ENCODE data around the gene SP5. TPM values are rescaled to one million over a fixed set of nuclear protein-coding genes. Genes with fewer than 3 reads are reported as not detected.

SP5 gene
- total RNA-seq, 4 donors from 2014 or later: 2.6 to 7.0 (median 4.4) TPM; not detected in 1

GRCh38 chr2:170711774-170712652 is 3.1 kb upstream of the SP5 start:
- no peak for TF ChIP-seq CTCF (IDR thresholded peaks at IDR 0.05; ENCODE audit: low read depth)

- TF ChIP-seq CTCF (IDR thresholded peaks at IDR 0.05; ENCODE audit: low read depth): no peak
Observed at GRCh38 chr2:170712653-170713542, 2.2 kb upstream of the SP5 start.

GRCh38 chr2:170713543-170714380 is 1.4 kb upstream of the SP5 start:
- TF ChIP-seq CTCF (IDR thresholded peaks at IDR 0.05; ENCODE audit: low read depth): no peak

- TF ChIP-seq CTCF (IDR thresholded peaks at IDR 0.05; ENCODE audit: low read depth): no peak
Observed at GRCh38 chr2:170714381-170715061, 616 bp upstream of the SP5 start.

- TF ChIP-seq CTCF (IDR thresholded peaks at IDR 0.05; ENCODE audit: low read depth): no peak
Observed at GRCh38 chr2:170715932-170716777, 1.0 kb downstream of the SP5 start.

Data from subcutaneous adipose tissue (tissue), 4 donors.